Stimulated activated CD4-positive, alpha-beta T cell treated with anti-CD3 and anti-CD28 coated beads, Interleukin-12 subunit alpha, Interleukin-12 subunit beta, amount 100 ng/mL, for 24 hours (primary cell): ENCODE data around the gene QRFP.

Source experiments
- DNase-seq, 2 experiments: peaks; one replicate each; pipeline ENCODE4 v3.0.0-alpha.2; 2020; ENCODE audit warnings: low read depth in 2 of 2

QRFP gene

GRCh38 chr9:130933114-130934046 is 36.8 kb upstream of the QRFP start:
- DNase-seq = no peak

- DNase-seq = no peak
Measured at GRCh38 chr9:130932255-130933079, 35.9 kb upstream of the QRFP start.

GRCh38 chr9:130931508-130932254 is 35.1 kb upstream of the QRFP start:
- DNase-seq = no peak

GRCh38 chr9:130930804-130931349 is 34.3 kb upstream of the QRFP start:
- no peak for DNase-seq

- no peak for DNase-seq
Measured at GRCh38 chr9:130930132-130930803, 33.7 kb upstream of the QRFP start.

GRCh38 chr9:130929571-130930038 is 33.0 kb upstream of the QRFP start:
- DNase-seq = no peak

- DNase-seq = no peak
Measured at GRCh38 chr9:130927995-130928900, 31.6 kb upstream of the QRFP start.

- no peak for DNase-seq
Measured at GRCh38 chr9:130927338-130927737, 30.7 kb upstream of the QRFP start.

GRCh38 chr9:130925050-130925678 is 28.6 kb upstream of the QRFP start:
- no peak for DNase-seq

- DNase-seq = no peak
Measured at GRCh38 chr9:130924448-130924788, 27.8 kb upstream of the QRFP start.

GRCh38 chr9:130923611-130924447 is 27.2 kb upstream of the QRFP start:
- DNase-seq = no peak

GRCh38 chr9:130922893-130923610 is 26.4 kb upstream of the QRFP start:
- DNase-seq = no peak

GRCh38 chr9:130921989-130922892 is 25.6 kb upstream of the QRFP start:
- DNase-seq = no peak

- no peak for DNase-seq
Measured at GRCh38 chr9:130921300-130921988, 24.8 kb upstream of the QRFP start.

- no peak for DNase-seq
Measured at GRCh38 chr9:130920762-130921299, 24.2 kb upstream of the QRFP start.

- DNase-seq = no peak
Measured at GRCh38 chr9:130920233-130920632, 23.6 kb upstream of the QRFP start.
